GM12891 (cell line): Measurements from ENCODE around the gene SAMD3.

Experiments
- PAX5 ChIP-seq: IDR thresholded peaks from 2 replicates; pipeline ENCODE4 v1.6.1; 2011; ENCODE audit warnings: low read length, moderate library complexity, mild to moderate bottlenecking; ENCODE audit not compliant: insufficient read depth, severe bottlenecking
- POLR2A ChIP-seq: IDR thresholded peaks from 2 replicates; pipeline ENCODE4 v1.6.1; 2011; ENCODE audit warnings: low read depth, low read length, control low read depth
- POLR2AphosphoS5 ChIP-seq: IDR thresholded peaks from 2 replicates; pipeline ENCODE4 v1.6.1; 2011; ENCODE audit warnings: low read depth, low read length, control low read depth
- SPI1 ChIP-seq: IDR thresholded peaks from 2 replicates; pipeline ENCODE4 v1.6.1; 2011; ENCODE audit warnings: low read depth, low read length, control low read depth
- TAF1 ChIP-seq: IDR thresholded peaks from 2 replicates; pipeline ENCODE4 v1.6.1; 2011; ENCODE audit warnings: low read depth, low read length, control low read depth

DNA sequence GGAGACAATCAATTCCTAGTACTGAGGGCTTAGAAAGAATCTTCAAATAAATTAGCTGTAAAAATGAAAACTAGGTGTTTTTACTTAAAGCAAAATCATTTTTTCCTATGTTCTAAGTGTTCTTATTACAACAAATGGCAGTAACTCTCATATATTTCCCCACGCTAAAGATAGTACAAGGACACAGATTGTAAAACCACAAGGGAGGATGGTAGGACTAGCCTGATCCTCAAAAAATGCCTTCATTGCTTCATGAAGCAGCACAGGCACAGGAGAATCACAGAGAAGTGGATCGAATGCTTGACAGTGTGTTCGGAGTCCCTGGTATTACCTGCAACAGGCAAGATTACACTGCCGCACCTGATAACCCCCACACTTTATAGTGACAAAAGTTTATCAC is 58.5 kb downstream of the SAMD3 start:
- TF ChIP-seq POLR2A: no peak
- TF ChIP-seq POLR2AphosphoS5: no peak
- no peak for TF ChIP-seq TAF1
- TF ChIP-seq SPI1: no peak
- TF ChIP-seq PAX5: no peak
